ENCODE data around the gene CAMTA1. TPM values are rescaled to one million over a fixed set of nuclear protein-coding genes. Genes with fewer than 3 reads are reported as not detected.

The CAMTA1 gene
- total and polyA plus RNA-seq, 4 donors = 48.1 to 140 (median 52.3) TPM

DNA sequence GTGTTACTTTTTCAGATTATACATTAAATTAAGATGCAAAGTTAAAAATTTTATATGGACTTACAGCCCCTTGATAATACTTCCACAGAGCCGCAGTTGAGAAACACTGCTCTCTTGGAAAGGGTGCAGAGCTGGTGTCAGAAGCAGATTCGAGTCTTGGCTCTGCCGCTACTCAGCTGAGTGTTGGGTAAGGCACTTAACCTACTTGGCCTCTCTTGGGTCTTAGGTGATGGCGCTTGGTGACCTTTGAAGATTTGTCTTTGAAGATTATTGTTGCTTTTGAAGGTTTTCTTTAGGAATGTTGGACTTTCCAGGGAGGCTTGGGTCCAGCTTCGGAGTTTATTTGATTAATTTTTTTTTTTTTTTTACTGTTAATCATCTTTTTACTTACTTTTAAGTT is 48.5 kb downstream of the CAMTA1 start:
- Histone ChIP-seq H3K27me3 (ENCODE audit: control insufficient read depth in 3 of 3, insufficient read depth in 3 of 3, low read length in 2 of 3) (no peaks in the 10 kb centered on the region), H3K9me3 (ENCODE audit: control insufficient read depth in 4 of 4, insufficient read depth in 3 of 4, low read length in 3 of 4) (no peaks in the 10 kb centered on the region), H3K9ac (ENCODE audit: insufficient read depth in 1 of 2, low read length in 2 of 2) (no peak overlapping the region), H3K36me3 (ENCODE audit: control insufficient read depth in 4 of 4, insufficient read depth in 4 of 4, low read length in 4 of 4) (peaks cover 0 to 2% (median 1%) of the 10 kb centered on the region in 4 donors), H3K27ac (ENCODE audit: low read depth in 1 of 2, low read length in 1 of 2) (no peak overlapping the region), H3K4me1 (ENCODE audit: control insufficient read depth in 5 of 5, insufficient read depth in 5 of 5, low read length in 5 of 5) (peaks cover 0 to 21% (median 2%) of the 10 kb centered on the region in 5 donors), H3K4me3 (no peak overlapping the region)
- WGBS, 2 donors = 74 to 85% methylated on average over 5 of the region's 5 CpGs
- DNase-seq (no peak), ATAC-seq (ENCODE audit: insufficient read depth, low FRiP score) (no peak)
- TF ChIP-seq, protein P1, sequence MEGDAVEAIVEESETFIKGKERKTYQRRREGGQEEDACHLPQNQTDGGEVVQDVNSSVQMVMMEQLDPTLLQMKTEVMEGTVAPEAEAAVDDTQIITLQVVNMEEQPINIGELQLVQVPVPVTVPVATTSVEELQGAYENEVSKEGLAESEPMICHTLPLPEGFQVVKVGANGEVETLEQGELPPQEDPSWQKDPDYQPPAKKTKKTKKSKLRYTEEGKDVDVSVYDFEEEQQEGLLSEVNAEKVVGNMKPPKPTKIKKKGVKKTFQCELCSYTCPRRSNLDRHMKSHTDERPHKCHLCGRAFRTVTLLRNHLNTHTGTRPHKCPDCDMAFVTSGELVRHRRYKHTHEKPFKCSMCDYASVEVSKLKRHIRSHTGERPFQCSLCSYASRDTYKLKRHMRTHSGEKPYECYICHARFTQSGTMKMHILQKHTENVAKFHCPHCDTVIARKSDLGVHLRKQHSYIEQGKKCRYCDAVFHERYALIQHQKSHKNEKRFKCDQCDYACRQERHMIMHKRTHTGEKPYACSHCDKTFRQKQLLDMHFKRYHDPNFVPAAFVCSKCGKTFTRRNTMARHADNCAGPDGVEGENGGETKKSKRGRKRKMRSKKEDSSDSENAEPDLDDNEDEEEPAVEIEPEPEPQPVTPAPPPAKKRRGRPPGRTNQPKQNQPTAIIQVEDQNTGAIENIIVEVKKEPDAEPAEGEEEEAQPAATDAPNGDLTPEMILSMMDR (IDR thresholded peaks at IDR 0.05; ENCODE audit: control extremely low read depth, extremely low read depth) = no peak

DNA sequence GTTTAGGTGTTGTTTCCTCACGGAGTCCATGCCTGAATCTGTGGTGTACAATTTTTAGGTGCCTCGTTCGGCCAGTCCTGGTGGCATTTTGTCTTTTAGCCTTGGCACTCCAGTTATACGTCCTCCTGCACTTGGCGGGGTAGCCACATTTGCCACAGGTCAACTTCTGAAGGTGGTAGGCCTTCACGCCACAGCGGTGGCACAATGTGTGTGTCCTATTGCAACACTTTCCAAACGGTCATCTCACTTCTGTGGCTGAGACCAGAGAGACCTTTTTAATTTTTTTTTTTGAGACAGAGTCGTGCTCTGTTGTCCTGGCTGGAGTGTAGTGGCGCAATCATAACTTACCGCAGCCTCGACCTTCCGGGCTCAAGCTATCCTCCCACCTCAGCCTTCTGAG is 49.1 kb downstream of the CAMTA1 start:
- Histone ChIP-seq H3K4me3 (no peak overlapping the region), H3K4me1 (ENCODE audit: control insufficient read depth in 5 of 5, insufficient read depth in 5 of 5, low read length in 5 of 5) (peaks cover 0 to 21% (median 2%) of the 10 kb centered on the region in 5 donors), H3K27me3 (ENCODE audit: control insufficient read depth in 3 of 3, insufficient read depth in 3 of 3, low read length in 2 of 3) (no peaks in the 10 kb centered on the region), H3K9ac (ENCODE audit: insufficient read depth in 1 of 2, low read length in 2 of 2) (no peak overlapping the region), H3K27ac (ENCODE audit: low read depth in 1 of 2, low read length in 1 of 2) (no peak overlapping the region), H3K9me3 (ENCODE audit: control insufficient read depth in 4 of 4, insufficient read depth in 3 of 4, low read length in 3 of 4) (no peaks in the 10 kb centered on the region), H3K36me3 (ENCODE audit: control insufficient read depth in 4 of 4, insufficient read depth in 4 of 4, low read length in 4 of 4) (peaks cover 0 to 2% (median under 1%) of the 10 kb centered on the region in 4 donors)
- TF ChIP-seq, protein P1 (IDR thresholded peaks at IDR 0.05; ENCODE audit: control extremely low read depth, extremely low read depth) = no peak
- WGBS, 2 donors = 69 to 89% methylated on average over 13 of the region's 13 CpGs
- no peak for DNase-seq
- no peak for ATAC-seq (ENCODE audit: insufficient read depth, low FRiP score)

DNA sequence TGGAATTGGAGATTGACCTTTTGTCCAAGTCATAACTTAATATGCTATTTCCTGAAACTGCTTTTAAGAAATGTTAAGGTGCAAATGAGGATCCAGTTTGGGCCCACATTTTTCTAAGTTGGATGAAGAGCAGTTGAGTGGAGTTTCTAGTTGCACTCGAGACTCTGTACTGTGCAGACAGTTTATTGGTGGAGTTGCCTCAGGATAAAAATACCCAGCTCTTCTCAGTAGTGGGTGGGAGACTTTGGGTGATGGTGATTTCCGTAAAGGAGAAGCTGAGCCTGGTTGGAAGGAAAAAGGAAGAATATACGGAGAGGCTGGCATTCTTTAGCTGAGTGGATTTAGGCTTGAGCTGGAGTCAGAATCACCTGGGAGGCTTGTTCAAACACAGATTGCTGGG is 49.9 kb downstream of the CAMTA1 start:
- H3K9ac ChIP-seq (ENCODE audit: insufficient read depth in 1 of 2, low read length in 2 of 2) = no peak overlapping the region

More for the DNA sequence above, 49.9 kb downstream of the CAMTA1 start:
- DNase-seq (no peak), ATAC-seq (ENCODE audit: insufficient read depth, low FRiP score) (no peak)
- no peak overlapping the region for H3K27ac ChIP-seq (ENCODE audit: low read depth in 1 of 2, low read length in 1 of 2)
- H3K36me3 ChIP-seq (ENCODE audit: control insufficient read depth in 4 of 4, insufficient read depth in 4 of 4, low read length in 4 of 4) = peaks cover 0 to 2% (median 0%) of the 10 kb centered on the region in 4 donors
- no peaks in the 10 kb centered on the region for H3K9me3 ChIP-seq (ENCODE audit: control insufficient read depth in 4 of 4, insufficient read depth in 3 of 4, low read length in 3 of 4)
- H3K27me3 ChIP-seq (ENCODE audit: control insufficient read depth in 3 of 3, insufficient read depth in 3 of 3, low read length in 2 of 3) = no peaks in the 10 kb centered on the region
- TF ChIP-seq, protein P1 (IDR thresholded peaks at IDR 0.05; ENCODE audit: control extremely low read depth, extremely low read depth) = no peak
- 74 to 78% methylated on average over 3 of the region's 3 CpGs for WGBS, 2 donors
- H3K4me1 ChIP-seq (ENCODE audit: control insufficient read depth in 5 of 5, insufficient read depth in 5 of 5, low read length in 5 of 5) = peaks cover 0 to 21% (median 2%) of the 10 kb centered on the region in 5 donors
- no peak overlapping the region for H3K4me3 ChIP-seq

Measured in lung (tissue), 12 donors.